MCF 10A (cell line): Measurements from ENCODE around the gene ATXN2L. TPM values are rescaled to one million over a fixed set of nuclear protein-coding genes. Genes with fewer than 3 reads are reported as not detected.

Experiments
- BruUV-seq: library from RNA; stranded (reverse); fragments of 400-500 nt; replicated peaks from 2 replicates; lab custom pipeline; 2021; lab: Mats Ljungman, UMichigan
- CTCF ChIA-PET: fragments of 300-600 bp; sonication (Branson Sonifier 250); formaldehyde crosslinking; extraction: SDS; loops from one replicate; lab custom pipeline; 2021; ENCODE audit warnings: antibody characterized with exemption, inconsistent platforms; lab: Yijun Ruan, JAX
- POLR2A ChIA-PET: fragments of 300-600, 350-650 bp; sonication (Branson Sonifier 250); formaldehyde crosslinking; extraction: SDS; loops from one replicate; lab custom pipeline; 2020; ENCODE audit warnings: antibody characterized with exemption, inconsistent platforms; lab: Yijun Ruan, JAX
- DNase-seq: peaks from one replicate; pipeline ENCODE4 v3.0.0-alpha.2; 2018; ENCODE audit not compliant: unreplicated experiment
- H3K27ac Mint-ChIP-seq: one replicate; pipeline ENCODE4 v1.8.0; 2022; ENCODE audit warnings: mild to moderate bottlenecking, low read depth, mixed read lengths; ENCODE audit not compliant: unreplicated experiment
- H3K27me3 Mint-ChIP-seq: one replicate; pipeline ENCODE4 v1.8.0; 2022; ENCODE audit warnings: mixed read lengths; ENCODE audit not compliant: insufficient read depth, unreplicated experiment
- H3K36me3 Mint-ChIP-seq: one replicate; pipeline ENCODE4 v1.8.0; 2022; ENCODE audit warnings: mild to moderate bottlenecking, moderate library complexity, mixed read lengths; ENCODE audit not compliant: insufficient read depth, unreplicated experiment
- H3K4me1 Mint-ChIP-seq: one replicate; pipeline ENCODE4 v1.8.0; 2022; ENCODE audit warnings: mixed read lengths; ENCODE audit not compliant: insufficient read depth, unreplicated experiment
- H3K4me3 Mint-ChIP-seq: one replicate; pipeline ENCODE4 v1.8.0; 2022; ENCODE audit warnings: mild to moderate bottlenecking, moderate library complexity, mixed read lengths; ENCODE audit not compliant: unreplicated experiment
- H3K9me3 Mint-ChIP-seq: one replicate; pipeline ENCODE4 v1.8.0; 2022; ENCODE audit warnings: mixed read lengths; ENCODE audit not compliant: unreplicated experiment
- intact Hi-C: fragments of 100-400 bp; cut with micrococcal nuclease; formaldehyde crosslinking; loops from 2 replicates; pipeline ENCODE4 v1.14.1; 2022
- microRNA-seq: library from miRNA; unstranded; fragments of <30 nt; microRNA quantifications from one replicate; pipeline ENCODE4 v1.2.0, GENCODE V29; 2022
- total RNA-seq: library from RNA; stranded (reverse); gene quantifications from 2 replicates; pipeline ENCODE4 v1.2.3, GENCODE V29; 2022
- TF ChIP-seq, protein P1 (sequence below): fragments of 200-600 bp; IDR thresholded peaks from one replicate; pipeline ENCODE4 v1.8.0; 2022; ENCODE audit warnings: antibody characterized with exemption, mild to moderate bottlenecking; ENCODE audit not compliant: unreplicated experiment

The ATXN2L gene
- total RNA-seq, 1 experiment from 2014 or later = 245 TPM

- ChIA-PET CTCF (interaction anchor here (0.8 kb wide), 1 partner anchor 400 kb away, joined by 3 read pairs; no protein-coding TSS in a partner anchor), POLR2A (interaction anchor here (1.2 kb wide), 1 partner anchor 37 kb away, joined by 3 read pairs; no protein-coding TSS in a partner anchor)
- no peaks in the 10 kb centered on the region for H3K9me3 Mint-ChIP-seq
- no peak for DNase-seq
- TF ChIP-seq, protein P1, sequence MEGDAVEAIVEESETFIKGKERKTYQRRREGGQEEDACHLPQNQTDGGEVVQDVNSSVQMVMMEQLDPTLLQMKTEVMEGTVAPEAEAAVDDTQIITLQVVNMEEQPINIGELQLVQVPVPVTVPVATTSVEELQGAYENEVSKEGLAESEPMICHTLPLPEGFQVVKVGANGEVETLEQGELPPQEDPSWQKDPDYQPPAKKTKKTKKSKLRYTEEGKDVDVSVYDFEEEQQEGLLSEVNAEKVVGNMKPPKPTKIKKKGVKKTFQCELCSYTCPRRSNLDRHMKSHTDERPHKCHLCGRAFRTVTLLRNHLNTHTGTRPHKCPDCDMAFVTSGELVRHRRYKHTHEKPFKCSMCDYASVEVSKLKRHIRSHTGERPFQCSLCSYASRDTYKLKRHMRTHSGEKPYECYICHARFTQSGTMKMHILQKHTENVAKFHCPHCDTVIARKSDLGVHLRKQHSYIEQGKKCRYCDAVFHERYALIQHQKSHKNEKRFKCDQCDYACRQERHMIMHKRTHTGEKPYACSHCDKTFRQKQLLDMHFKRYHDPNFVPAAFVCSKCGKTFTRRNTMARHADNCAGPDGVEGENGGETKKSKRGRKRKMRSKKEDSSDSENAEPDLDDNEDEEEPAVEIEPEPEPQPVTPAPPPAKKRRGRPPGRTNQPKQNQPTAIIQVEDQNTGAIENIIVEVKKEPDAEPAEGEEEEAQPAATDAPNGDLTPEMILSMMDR = no peak
- peaks cover 12% of the 10 kb centered on the region for H3K27me3 Mint-ChIP-seq
- intact Hi-C loops = no loop called here
- H3K4me3 Mint-ChIP-seq = no peak overlapping the region
- BruUV-seq = no TSS peak
- H3K4me1 Mint-ChIP-seq = no peaks in the 10 kb centered on the region
- H3K36me3 Mint-ChIP-seq = no peaks in the 10 kb centered on the region
- no peak overlapping the region for H3K27ac Mint-ChIP-seq
Observed at GRCh38 chr16:28883221-28883996, 60.6 kb downstream of the ATXN2L start.

- Mint-ChIP-seq H3K4me3 (no peak overlapping the region), H3K9me3 (no peaks in the 10 kb centered on the region), H3K27me3 (peaks cover 12% of the 10 kb centered on the region), H3K27ac (no peak overlapping the region), H3K4me1 (no peaks in the 10 kb centered on the region), H3K36me3 (no peaks in the 10 kb centered on the region)
- intact Hi-C loops = no loop called here
- ChIA-PET POLR2A (interaction anchor here (1.2 kb wide), 1 partner anchor 37 kb away, joined by 3 read pairs; no protein-coding TSS in a partner anchor), CTCF (interaction anchor here (1.4 kb wide), 1 partner anchor 11 kb away, joined by 3 read pairs; no protein-coding TSS in a partner anchor)
- TF ChIP-seq, protein P1 = no peak
- no TSS peak for BruUV-seq
- DNase-seq = no peak
Observed at GRCh38 chr16:28884045-28884444, 61.2 kb downstream of the ATXN2L start.

Small RNAs within 50 kb of the gene (microRNA-seq; reads per million reads assigned to microRNA genes)
- not detected for gene MIR4721

Other genes starting within 250 kb of the ATXN2L start
- 0.44 and 0.76 TPM in 2 replicates for gene SULT1A2, start 225.9 kb upstream of the ATXN2L start, total RNA-seq
- 4.2 and 5.3 TPM in 2 replicates for gene SULT1A1, start 213.0 kb upstream of the ATXN2L start, total RNA-seq
- not detected in 2 replicates for gene NPIPB8, start 184.9 kb upstream of the ATXN2L start, total RNA-seq
- gene EIF3C, start 111.5 kb upstream of the ATXN2L start, total RNA-seq = 968 and 1,390 TPM in 2 replicates
- gene NPIPB9, start 71.2 kb upstream of the ATXN2L start, total RNA-seq = 2.1 TPM in 2 replicates
- gene TUFM, start 23.3 kb downstream of the ATXN2L start, total RNA-seq = 184 and 198 TPM in 2 replicates
- gene SH2B1, start 40.8 kb downstream of the ATXN2L start, total RNA-seq = 27.3 and 31.5 TPM in 2 replicates
- gene ATP2A1, start 55.5 kb downstream of the ATXN2L start, total RNA-seq = 0.23 and 1.7 TPM in 2 replicates
- 10.7 and 17.8 TPM in 2 replicates for gene RABEP2, start 102.2 kb downstream of the ATXN2L start, total RNA-seq
- not detected in 2 replicates for gene CD19, start 109.0 kb downstream of the ATXN2L start, total RNA-seq
- 39.5 and 41.3 TPM in 2 replicates for gene NFATC2IP, start 127.9 kb downstream of the ATXN2L start, total RNA-seq
- gene SPNS1, start 151.8 kb downstream of the ATXN2L start, total RNA-seq = 25.2 and 36.8 TPM in 2 replicates
- gene LAT, start 162.1 kb downstream of the ATXN2L start, total RNA-seq = 4.4 and 4.8 TPM in 2 replicates